Hippocampal formation (tissue), 2 donors: ENCODE measurements around the gene POLR2L.

Experiments
- DNase-seq, 2 donors: peaks; one replicate each; lab custom pipeline; 2025; lab: John Stamatoyannopoulos, UW

POLR2L gene

GRCh38 chr11:811446-812245, 30.7 kb downstream of the POLR2L start:
- DNase-seq, result no peak

- DNase-seq, result no peak
Measured at GRCh38 chr11:810040-810567, 32.2 kb downstream of the POLR2L start.

GRCh38 chr11:809287-810039, 32.9 kb downstream of the POLR2L start, which contains the start of gene RPLP2:
TSS of gene RPLP2 (plus strand) at chr11:809967. CDS start at chr11:810235, 268 bp downstream.
- DNase-seq, result peak; percentile 92 to 98

GRCh38 chr11:808427-809286, 33.7 kb downstream of the POLR2L start:
- DNase-seq, result no peak

- DNase-seq, result no peak
Measured at GRCh38 chr11:804599-804964, 37.7 kb downstream of the POLR2L start.

- no peak for DNase-seq
Measured at GRCh38 chr11:803770-804598, 38.3 kb downstream of the POLR2L start.

- DNase-seq, result no peak
Measured at GRCh38 chr11:803467-803742, 38.9 kb downstream of the POLR2L start.

- no peak for DNase-seq
Measured at GRCh38 chr11:802693-803466, 39.4 kb downstream of the POLR2L start.

GRCh38 chr11:802018-802617, 40.2 kb downstream of the POLR2L start:
- no peak for DNase-seq

GRCh38 chr11:801097-801780, 41.1 kb downstream of the POLR2L start:
- no peak for DNase-seq

- DNase-seq, result no peak
Measured at GRCh38 chr11:800473-800872, 41.9 kb downstream of the POLR2L start.

- no peak for DNase-seq
Measured at GRCh38 chr11:799641-800316, 42.5 kb downstream of the POLR2L start.

- DNase-seq, result peak; percentile 60 to 68
Measured at GRCh38 chr11:798093-798713, 44.1 kb downstream of the POLR2L start, which contains the start of gene SLC25A22. TSS of gene SLC25A22 (minus strand) at chr11:798281. CDS start at chr11:795006, 3,275 bp downstream.

GRCh38 chr11:797296-798092, 44.8 kb downstream of the POLR2L start:
- peak; percentile 68 to 72 for DNase-seq

GRCh38 chr11:796565-797295, 45.6 kb downstream of the POLR2L start:
- DNase-seq, result no peak

- peak; percentile 27 to 38 for DNase-seq
Measured at GRCh38 chr11:795634-796564, 46.4 kb downstream of the POLR2L start.
